Measurements from ENCODE around the gene CUL9. TPM values are rescaled to one million over a fixed set of nuclear protein-coding genes. Genes with fewer than 3 reads are reported as not detected.

Gene CUL9
- total and polyA plus RNA-seq, 2 experiments from 2014 or later, result 2.6 to 11.3 TPM

Other genes starting within 250 kb of the CUL9 start
- not detected in 2 replicates for gene GNMT, start 221.4 kb upstream of the CUL9 start, total RNA-seq (2014; rRNA removed; shearing (Covaris generic))
- gene GNMT, start 221.4 kb upstream of the CUL9 start, polyA plus RNA-seq (2016; fragmentation: Nextera tagmentation; extraction: Ambion mirVana), result 0.52 and 2.5 TPM in 2 replicates
- 24.8 and 25.1 TPM in 2 replicates for gene PEX6, start 203.0 kb upstream of the CUL9 start, total RNA-seq (2014; rRNA removed; shearing (Covaris generic))
- gene PEX6, start 203.0 kb upstream of the CUL9 start, polyA plus RNA-seq (2016; fragmentation: Nextera tagmentation; extraction: Ambion mirVana), result 5.2 and 6.5 TPM in 2 replicates
- gene PPP2R5D, start 197.6 kb upstream of the CUL9 start, total RNA-seq (2014; rRNA removed; shearing (Covaris generic)), result 49.9 and 55.3 TPM in 2 replicates
- 16.5 and 20.0 TPM in 2 replicates for gene PPP2R5D, start 197.6 kb upstream of the CUL9 start, polyA plus RNA-seq (2016; fragmentation: Nextera tagmentation; extraction: Ambion mirVana)
- gene MEA1, start 168.2 kb upstream of the CUL9 start, total RNA-seq (2014; rRNA removed; shearing (Covaris generic)), result 65.6 and 70.5 TPM in 2 replicates
- gene MEA1, start 168.2 kb upstream of the CUL9 start, polyA plus RNA-seq (2016; fragmentation: Nextera tagmentation; extraction: Ambion mirVana), result 205 and 215 TPM in 2 replicates
- gene KLHDC3, start 167.9 kb upstream of the CUL9 start, total RNA-seq (2014; rRNA removed; shearing (Covaris generic)), result 182 and 184 TPM in 2 replicates
- 86.2 and 88.2 TPM in 2 replicates for gene KLHDC3, start 167.9 kb upstream of the CUL9 start, polyA plus RNA-seq (2016; fragmentation: Nextera tagmentation; extraction: Ambion mirVana)
- gene RRP36, start 160.6 kb upstream of the CUL9 start, total RNA-seq (2014; rRNA removed; shearing (Covaris generic)), result 98.6 and 106 TPM in 2 replicates
- 63.8 and 64.7 TPM in 2 replicates for gene RRP36, start 160.6 kb upstream of the CUL9 start, polyA plus RNA-seq (2016; fragmentation: Nextera tagmentation; extraction: Ambion mirVana)
- gene CUL7, start 128.3 kb upstream of the CUL9 start, total RNA-seq (2014; rRNA removed; shearing (Covaris generic)), result 9.7 and 13.2 TPM in 2 replicates
- gene CUL7, start 128.3 kb upstream of the CUL9 start, polyA plus RNA-seq (2016; fragmentation: Nextera tagmentation; extraction: Ambion mirVana), result 2.8 and 3.4 TPM in 2 replicates
- gene MRPL2, start 122.8 kb upstream of the CUL9 start, total RNA-seq (2014; rRNA removed; shearing (Covaris generic)), result 32.3 and 40.4 TPM in 2 replicates
- 127 and 128 TPM in 2 replicates for gene MRPL2, start 122.8 kb upstream of the CUL9 start, polyA plus RNA-seq (2016; fragmentation: Nextera tagmentation; extraction: Ambion mirVana)
- gene KLC4, start 122.6 kb upstream of the CUL9 start, total RNA-seq (2014; rRNA removed; shearing (Covaris generic)), result 17.4 and 22.4 TPM in 2 replicates
- gene KLC4, start 122.6 kb upstream of the CUL9 start, polyA plus RNA-seq (2016; fragmentation: Nextera tagmentation; extraction: Ambion mirVana), result 14.9 and 16.6 TPM in 2 replicates
- gene PTK7, start 105.9 kb upstream of the CUL9 start, total RNA-seq (2014; rRNA removed; shearing (Covaris generic)), result 121 and 147 TPM in 2 replicates
- gene PTK7, start 105.9 kb upstream of the CUL9 start, polyA plus RNA-seq (2016; fragmentation: Nextera tagmentation; extraction: Ambion mirVana), result 46.1 and 52.2 TPM in 2 replicates
- gene SRF, start 10.9 kb upstream of the CUL9 start, total RNA-seq (2014; rRNA removed; shearing (Covaris generic)), result 49.7 and 54.9 TPM in 2 replicates
- gene SRF, start 10.9 kb upstream of the CUL9 start, polyA plus RNA-seq (2016; fragmentation: Nextera tagmentation; extraction: Ambion mirVana), result 9.9 and 13.4 TPM in 2 replicates
- gene DNPH1, start 47.3 kb downstream of the CUL9 start, total RNA-seq (2014; rRNA removed; shearing (Covaris generic)), result 18.0 and 29.2 TPM in 2 replicates
- gene DNPH1, start 47.3 kb downstream of the CUL9 start, polyA plus RNA-seq (2016; fragmentation: Nextera tagmentation; extraction: Ambion mirVana), result 43.4 and 50.0 TPM in 2 replicates
- 1.1 and 1.2 TPM in 2 replicates for gene TTBK1, start 61.3 kb downstream of the CUL9 start, total RNA-seq (2014; rRNA removed; shearing (Covaris generic))
- 0.14 and 0.29 TPM in 2 replicates for gene TTBK1, start 61.3 kb downstream of the CUL9 start, polyA plus RNA-seq (2016; fragmentation: Nextera tagmentation; extraction: Ambion mirVana)
- gene SLC22A7, start 116.1 kb downstream of the CUL9 start, total RNA-seq (2014; rRNA removed; shearing (Covaris generic)), result not detected in 2 replicates
- gene SLC22A7, start 116.1 kb downstream of the CUL9 start, polyA plus RNA-seq (2016; fragmentation: Nextera tagmentation; extraction: Ambion mirVana), result 0.14 and 0.31 TPM in 2 replicates
- gene CRIP3, start 126.6 kb downstream of the CUL9 start, total RNA-seq (2014; rRNA removed; shearing (Covaris generic)), result 18.8 and 22.0 TPM in 2 replicates
- gene CRIP3, start 126.6 kb downstream of the CUL9 start, polyA plus RNA-seq (2016; fragmentation: Nextera tagmentation; extraction: Ambion mirVana), result 36.0 and 39.9 TPM in 2 replicates
- 13.4 and 19.5 TPM in 2 replicates for gene ZNF318, start 187.5 kb downstream of the CUL9 start, total RNA-seq (2014; rRNA removed; shearing (Covaris generic))
- 8.7 and 10.5 TPM in 2 replicates for gene ZNF318, start 187.5 kb downstream of the CUL9 start, polyA plus RNA-seq (2016; fragmentation: Nextera tagmentation; extraction: Ambion mirVana)
- 16.7 and 16.9 TPM in 2 replicates for gene ABCC10, start 245.3 kb downstream of the CUL9 start, total RNA-seq (2014; rRNA removed; shearing (Covaris generic))
- gene ABCC10, start 245.3 kb downstream of the CUL9 start, polyA plus RNA-seq (2016; fragmentation: Nextera tagmentation; extraction: Ambion mirVana), result 17.5 and 18.9 TPM in 2 replicates